ENCODE measurements around the gene PPP1R3A. TPM values are rescaled to one million over a fixed set of nuclear protein-coding genes. Genes with fewer than 3 reads are reported as not detected.
"Not testable (repeated sequence)": the region's sequence is repeated elsewhere in the genome, so short reads cannot be mapped to it uniquely, and the experiment has no call there.

Gene PPP1R3A
- total RNA-seq, result not detected in 2 replicates

GRCh38 chr7:113918946-113919345 is at the start of gene PPP1R3A:
TSS of gene PPP1R3A (minus strand) at chr7:113919009. CDS start at chr7:113918996, 13 bp downstream.
- DNase-seq (ENCODE audit: low read depth), result no peak

GRCh38 chr7:113963356-113963755 is 44.5 kb upstream of the PPP1R3A start:
- DNase-seq (ENCODE audit: low read depth), result no peak

GRCh38 chr7:113959910-113960309 is 41.1 kb upstream of the PPP1R3A start:
- DNase-seq (ENCODE audit: low read depth), result no peak

GRCh38 chr7:113955157-113955556 is 36.3 kb upstream of the PPP1R3A start:
- no peak for DNase-seq (ENCODE audit: low read depth)

GRCh38 chr7:113953553-113953952 is 34.7 kb upstream of the PPP1R3A start:
- DNase-seq (ENCODE audit: low read depth), result no peak

- no peak for DNase-seq (ENCODE audit: low read depth)
Measured at GRCh38 chr7:113945018-113945938, 26.5 kb upstream of the PPP1R3A start.

GRCh38 chr7:113936982-113937381 is 18.2 kb upstream of the PPP1R3A start:
- no peak for DNase-seq (ENCODE audit: low read depth)

- DNase-seq (ENCODE audit: low read depth), result no peak
Measured at GRCh38 chr7:113936535-113936934, 17.7 kb upstream of the PPP1R3A start.

- DNase-seq (ENCODE audit: low read depth), result not testable (repeated sequence)
Measured at GRCh38 chr7:113929389-113929788, 10.6 kb upstream of the PPP1R3A start.

- DNase-seq (ENCODE audit: low read depth), result no peak
Measured at GRCh38 chr7:113928112-113928511, 9.3 kb upstream of the PPP1R3A start.

GRCh38 chr7:113922049-113922448 is 3.2 kb upstream of the PPP1R3A start:
- no peak for DNase-seq (ENCODE audit: low read depth)

GRCh38 chr7:113921363-113921762 is 2.6 kb upstream of the PPP1R3A start:
- no peak for DNase-seq (ENCODE audit: low read depth)

GRCh38 chr7:113917840-113918239 is 969 bp downstream of the PPP1R3A start:
- DNase-seq (ENCODE audit: low read depth), result no peak

GRCh38 chr7:113915956-113916355 is 2.9 kb downstream of the PPP1R3A start:
- no peak for DNase-seq (ENCODE audit: low read depth)

- DNase-seq (ENCODE audit: low read depth), result no peak
Measured at GRCh38 chr7:113912876-113913275, 5.9 kb downstream of the PPP1R3A start.

- no peak for DNase-seq (ENCODE audit: low read depth)
Measured at GRCh38 chr7:113907617-113908016, 11.2 kb downstream of the PPP1R3A start.

- DNase-seq (ENCODE audit: low read depth), result no peak
Measured at GRCh38 chr7:113904521-113904920, 14.3 kb downstream of the PPP1R3A start.

GRCh38 chr7:113892818-113893217 is 26.0 kb downstream of the PPP1R3A start:
- no peak for DNase-seq (ENCODE audit: low read depth)

- peak; percentile 6 for DNase-seq (ENCODE audit: low read depth)
Measured at GRCh38 chr7:113891828-113892227, 27.0 kb downstream of the PPP1R3A start.

- no peak for DNase-seq (ENCODE audit: low read depth)
Measured at GRCh38 chr7:113891031-113891350, 27.8 kb downstream of the PPP1R3A start.

- DNase-seq (ENCODE audit: low read depth), result no peak
Measured at GRCh38 chr7:113890331-113891030, 28.3 kb downstream of the PPP1R3A start.

- no peak for DNase-seq (ENCODE audit: low read depth)
Measured at GRCh38 chr7:113883096-113883495, 35.7 kb downstream of the PPP1R3A start.

GRCh38 chr7:113880559-113880958 is 38.2 kb downstream of the PPP1R3A start:
- no peak for DNase-seq (ENCODE audit: low read depth)

Data from renal cortical epithelial cell (primary cell).